Fibroblast of skin of right biceps (primary cell): ENCODE data around the gene COX14.

Source experiments
- DNase-seq: peaks from one replicate; pipeline ENCODE4 v3.0.0-alpha.2; 2013

COX14 gene

DNA sequence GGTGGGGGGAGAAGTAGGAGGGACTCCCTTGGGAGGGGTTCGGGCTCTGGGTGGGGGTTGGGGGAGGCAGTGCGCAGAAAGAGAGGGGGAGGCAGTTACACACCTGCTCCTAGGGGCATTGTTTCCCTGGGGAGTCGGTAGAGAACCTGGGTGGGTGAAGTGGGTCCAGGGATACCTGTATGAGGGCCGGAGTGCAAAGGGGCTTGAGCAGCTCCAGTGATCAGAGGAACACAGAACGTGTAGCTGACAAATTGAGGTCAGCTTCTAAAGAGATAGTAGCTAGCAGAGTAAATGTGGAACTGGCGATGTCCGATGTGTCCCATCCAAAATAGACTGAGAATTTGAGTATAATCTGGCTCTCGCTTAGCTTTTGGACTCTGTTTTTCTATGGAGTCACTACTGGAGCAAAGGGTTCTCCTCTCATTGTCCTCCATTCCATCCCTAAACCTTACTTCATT lies 26.4 kb upstream of the COX14 start:
- no peak for DNase-seq

DNA sequence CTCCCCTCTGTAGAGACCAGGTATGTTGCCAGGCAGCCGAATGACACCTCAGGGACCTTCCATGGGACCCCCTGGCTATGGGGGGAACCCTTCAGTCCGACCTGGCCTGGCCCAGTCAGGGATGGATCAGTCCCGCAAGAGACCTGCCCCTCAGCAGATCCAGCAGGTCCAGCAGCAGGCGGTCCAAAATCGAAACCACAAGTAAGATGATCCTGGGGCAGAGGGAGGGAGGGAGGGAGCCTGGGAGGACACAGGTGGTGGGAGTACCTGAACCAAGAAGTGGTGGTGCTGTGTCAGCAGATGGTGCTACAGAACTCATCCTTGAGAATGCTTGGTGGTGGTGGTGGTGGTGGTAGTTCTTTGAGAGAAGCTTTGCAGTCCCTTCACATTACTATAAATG lies 25.9 kb upstream of the COX14 start:
- no peak for DNase-seq

GRCh38 chr12:50087151-50087550 lies 24.9 kb upstream of the COX14 start:
- DNase-seq = no peak

DNA sequence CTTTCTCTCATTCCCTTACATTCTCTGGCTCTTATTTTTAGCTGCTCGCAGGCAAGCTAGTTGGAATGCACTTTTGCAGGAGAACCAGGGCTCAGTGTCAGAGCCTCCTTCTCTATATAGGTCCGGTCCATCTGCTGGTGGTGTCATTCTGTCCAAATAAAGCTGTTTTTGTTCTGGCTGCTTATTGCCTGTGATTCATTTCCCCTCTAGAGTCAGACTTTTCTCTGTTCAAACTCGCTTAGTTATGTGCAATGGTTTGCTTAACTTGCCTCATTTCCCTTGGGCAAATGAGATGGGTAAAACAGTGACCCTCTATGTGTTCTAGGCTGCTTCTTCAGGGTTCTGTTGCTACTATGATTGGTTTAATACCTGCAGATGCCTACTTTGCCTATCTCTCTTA lies 24.0 kb upstream of the COX14 start:
- peak; percentile 68 for DNase-seq

DNA sequence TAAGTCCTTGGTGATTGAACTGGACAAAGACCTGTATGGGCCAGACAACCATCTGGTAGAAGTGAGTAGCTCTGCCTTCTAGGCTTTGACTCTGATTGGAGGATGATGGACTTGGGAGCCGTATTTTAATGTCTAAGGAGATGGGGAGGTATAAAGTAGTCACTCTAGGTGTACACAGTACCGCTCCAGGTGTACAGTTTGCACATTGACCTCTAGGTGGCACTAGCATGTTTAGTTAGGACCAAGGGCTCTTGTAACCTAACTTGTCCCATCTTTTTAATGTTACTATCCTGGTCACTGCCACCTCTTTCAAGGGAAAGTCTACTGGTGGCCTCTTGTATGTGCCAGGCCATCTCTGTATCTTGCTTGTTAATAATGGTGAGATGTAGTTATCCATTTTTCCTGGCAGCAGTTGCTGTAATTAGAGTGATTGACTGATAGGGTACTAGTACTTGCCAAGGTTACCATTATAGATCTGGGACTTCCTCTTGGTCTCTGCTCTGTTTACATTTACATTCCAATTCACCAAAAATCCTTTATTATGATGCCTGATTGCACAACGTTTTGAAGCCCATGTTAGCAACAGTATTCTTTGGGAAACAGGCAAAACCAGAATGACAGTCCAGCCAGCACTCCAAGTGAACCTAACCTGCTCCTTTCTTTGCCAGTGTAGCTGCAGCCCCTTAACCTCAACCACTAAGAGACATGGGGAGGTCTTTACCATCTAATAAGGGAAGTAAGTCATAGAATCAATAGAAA lies 23.3 kb upstream of the COX14 start:
- DNase-seq = peak; percentile 50

GRCh38 chr12:50089730-50090129 lies 22.3 kb upstream of the COX14 start:
- DNase-seq = no peak

DNA sequence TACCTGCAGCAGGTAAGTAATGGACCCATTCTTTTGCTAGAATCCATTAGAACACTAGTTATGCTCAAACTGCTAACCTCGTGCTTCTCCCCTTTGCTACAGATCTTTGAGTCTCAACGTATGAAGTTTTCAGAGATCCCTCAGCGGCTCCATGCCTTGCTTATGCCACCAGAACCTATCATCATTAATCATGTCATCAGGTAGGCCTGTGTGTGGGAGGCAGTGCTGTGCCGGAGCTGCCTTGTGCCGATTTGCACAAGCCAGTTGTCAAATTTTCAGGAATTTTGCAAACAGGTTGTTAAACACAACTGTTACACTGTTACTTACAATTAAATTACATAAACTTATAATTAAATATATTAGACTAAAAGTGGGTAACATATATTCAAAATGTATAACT lies 21.6 kb upstream of the COX14 start:
- no peak for DNase-seq

- DNase-seq = no peak
Measured at GRCh38 chr12:50097952-50098351, 14.1 kb upstream of the COX14 start.

DNA sequence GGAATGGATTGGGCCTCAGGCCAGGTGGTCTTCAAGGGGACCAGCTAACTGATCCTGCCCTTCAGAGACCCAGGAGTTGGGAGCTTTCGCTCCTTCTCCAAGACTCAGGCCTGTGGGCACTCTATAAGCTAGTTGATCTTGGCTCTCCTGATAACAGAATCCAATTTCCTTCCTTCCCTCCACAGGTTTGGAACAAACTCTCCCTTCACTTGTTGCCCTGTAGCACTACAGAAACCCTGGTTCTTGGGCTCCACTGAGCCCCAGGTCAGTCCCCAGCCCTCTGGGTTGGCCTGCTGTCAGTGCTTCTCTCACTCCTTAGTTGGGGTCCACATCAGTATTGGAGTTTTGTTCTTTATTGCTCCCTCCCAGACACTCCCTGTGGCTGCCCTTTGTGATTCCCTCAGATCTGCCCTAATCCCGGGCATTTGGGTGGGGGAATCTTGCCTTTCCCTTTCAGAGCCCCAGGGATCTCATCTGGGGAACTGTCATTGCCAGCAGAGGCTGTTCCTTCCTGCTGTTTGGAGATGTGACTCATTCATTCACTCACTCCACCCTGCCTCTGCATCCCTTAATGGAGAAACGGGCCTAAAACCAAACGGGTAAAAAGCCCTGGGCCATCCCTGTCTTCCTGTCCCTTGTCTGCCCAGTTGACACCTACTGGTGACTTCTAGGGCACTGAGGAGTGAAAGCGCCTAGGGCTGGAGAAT lies 12.6 kb upstream of the COX14 start:
- no peak for DNase-seq

DNA sequence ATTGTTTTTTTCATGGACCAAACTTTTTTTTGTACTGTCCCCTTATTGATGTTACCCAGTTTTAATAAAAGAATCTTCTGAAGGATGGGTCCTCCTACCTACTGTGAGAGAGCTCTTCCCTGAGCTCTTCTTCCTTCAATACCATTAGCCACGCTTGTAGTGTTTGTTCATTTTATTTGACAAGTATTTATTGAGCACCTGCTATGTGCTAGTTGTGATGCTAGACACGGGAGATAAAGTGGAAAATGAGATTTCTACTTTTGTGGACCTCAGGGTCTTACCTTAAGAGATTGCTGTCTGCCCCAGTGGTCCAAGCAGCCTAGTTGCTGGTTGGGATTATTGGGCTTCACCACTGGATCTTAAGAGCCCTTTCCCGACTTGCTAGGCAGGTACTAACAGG lies 11.5 kb upstream of the COX14 start:
- no peak for DNase-seq

- peak; percentile 52 for DNase-seq
Measured at GRCh38 chr12:50101663-50102062, 10.4 kb upstream of the COX14 start.

DNA sequence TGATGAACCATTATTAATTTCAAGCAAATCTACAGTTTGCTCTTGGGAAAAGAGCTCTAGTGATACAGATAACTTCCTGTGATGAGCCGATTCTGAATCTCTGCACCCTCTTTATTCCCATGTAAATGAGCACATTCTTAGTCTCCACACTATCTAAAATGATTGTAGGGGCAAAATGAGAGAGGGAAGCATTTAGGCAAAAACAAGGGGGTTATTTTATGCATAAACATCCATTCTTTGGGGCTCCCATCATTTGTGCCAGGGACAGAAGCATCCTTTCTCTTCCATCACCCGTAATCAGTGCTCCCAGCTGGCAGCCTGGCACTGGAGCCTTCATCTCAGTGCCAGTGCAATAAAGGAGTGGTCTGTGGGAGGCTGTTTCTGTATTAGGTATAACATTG lies 9.9 kb upstream of the COX14 start:
- no peak for DNase-seq

DNA sequence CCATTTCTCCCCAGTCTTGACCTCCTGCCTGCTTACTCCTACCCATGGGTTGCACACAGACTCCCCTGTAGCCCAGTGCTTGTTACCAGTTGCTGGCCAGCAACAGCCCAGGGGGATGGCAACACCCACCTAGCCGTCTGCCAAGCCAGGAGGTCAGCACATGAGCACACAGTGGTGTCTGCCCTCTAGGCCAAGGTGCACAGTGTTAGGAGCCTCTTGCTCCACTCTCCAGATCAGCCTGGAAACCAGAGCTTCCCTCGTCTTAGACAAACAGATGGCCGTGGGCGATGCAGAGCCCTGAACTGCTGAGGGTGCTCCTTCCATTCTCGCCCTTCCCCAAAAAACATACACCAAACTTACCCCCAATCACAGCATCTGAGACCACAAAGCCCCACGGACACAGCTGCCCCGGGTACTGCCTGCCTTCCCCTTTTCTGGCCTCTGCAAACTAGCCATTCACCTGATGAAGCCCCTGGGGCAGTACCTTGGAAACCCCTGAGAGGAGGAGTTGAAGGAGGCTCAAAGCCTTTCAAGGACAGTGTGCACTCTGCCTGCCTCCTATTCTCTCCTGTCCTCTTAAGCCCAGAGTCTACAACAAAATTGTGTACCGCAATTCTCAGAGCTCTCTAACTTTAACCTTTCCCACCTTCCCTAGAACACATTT lies 9.3 kb upstream of the COX14 start:
- no peak for DNase-seq

DNA sequence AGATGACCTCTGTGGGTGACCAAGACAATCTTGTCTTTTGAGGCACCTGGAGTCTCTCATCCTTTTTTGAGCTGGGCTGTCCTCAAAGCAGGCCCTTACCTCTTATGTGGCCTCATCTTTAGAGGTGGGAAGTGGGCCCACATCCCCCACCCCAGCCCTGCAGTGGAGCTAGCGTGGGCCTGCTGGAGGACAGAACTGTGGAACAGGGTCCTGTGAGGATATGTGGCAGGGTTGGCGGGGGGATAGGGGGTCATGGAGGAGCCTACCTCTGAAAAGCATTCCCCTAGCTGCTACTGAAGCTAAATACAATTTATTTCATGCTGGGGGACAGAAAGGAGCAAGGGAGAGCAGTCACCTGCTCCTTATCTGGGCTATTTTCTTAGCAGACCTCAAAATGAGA lies 8.7 kb upstream of the COX14 start:
- DNase-seq = no peak

GRCh38 chr12:50103767-50104321 lies 8.2 kb upstream of the COX14 start, which contains the start of gene GPD1:
Gene GPD1 (plus strand): TSS chr12:50104008. CDS start chr12:50104051, 43 bp downstream.
- DNase-seq = no peak

DNA sequence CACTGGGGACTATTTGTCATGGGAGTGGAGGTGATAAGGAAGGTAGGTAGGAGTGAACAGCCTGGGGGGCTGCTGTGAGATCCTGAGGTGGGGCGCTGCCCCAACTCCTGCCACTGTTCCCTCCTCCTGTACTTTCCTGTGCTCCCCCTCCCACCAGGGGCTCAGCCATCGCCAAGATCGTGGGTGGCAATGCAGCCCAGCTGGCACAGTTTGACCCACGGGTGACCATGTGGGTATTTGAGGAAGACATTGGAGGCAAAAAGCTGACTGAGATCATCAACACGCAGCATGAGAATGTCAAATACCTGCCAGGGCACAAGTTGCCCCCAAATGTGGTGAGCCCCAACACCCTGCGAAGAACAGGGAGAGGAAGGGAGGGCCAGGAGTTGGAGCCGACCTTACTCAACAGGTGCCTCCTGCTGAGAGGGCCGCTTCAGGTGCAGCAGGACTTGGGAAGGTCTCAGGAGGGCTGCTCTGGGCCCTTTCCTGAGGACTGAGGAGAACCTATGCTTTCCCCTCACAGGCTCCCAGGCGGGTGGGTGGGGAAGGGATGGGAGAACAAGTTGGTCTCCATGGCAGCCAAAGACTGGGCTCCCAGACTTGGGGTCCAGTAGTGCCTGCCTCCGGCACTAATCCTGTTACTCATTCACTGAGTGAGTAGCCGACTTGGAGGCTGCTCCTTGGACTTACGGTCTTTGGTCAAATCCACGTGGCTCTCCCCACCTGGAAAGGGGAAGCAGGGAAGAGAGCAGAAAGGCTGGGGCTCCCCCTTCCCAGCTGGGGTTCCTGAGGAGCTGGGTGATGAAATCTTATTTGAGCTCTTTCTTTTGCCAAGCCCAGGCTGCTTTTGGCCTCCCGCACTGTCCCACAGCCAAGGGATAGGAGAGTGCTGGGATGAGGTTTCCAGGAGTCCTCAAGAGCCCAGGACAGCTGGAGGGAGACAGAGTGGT lies 7.3 kb upstream of the COX14 start:
- no peak for DNase-seq

DNA sequence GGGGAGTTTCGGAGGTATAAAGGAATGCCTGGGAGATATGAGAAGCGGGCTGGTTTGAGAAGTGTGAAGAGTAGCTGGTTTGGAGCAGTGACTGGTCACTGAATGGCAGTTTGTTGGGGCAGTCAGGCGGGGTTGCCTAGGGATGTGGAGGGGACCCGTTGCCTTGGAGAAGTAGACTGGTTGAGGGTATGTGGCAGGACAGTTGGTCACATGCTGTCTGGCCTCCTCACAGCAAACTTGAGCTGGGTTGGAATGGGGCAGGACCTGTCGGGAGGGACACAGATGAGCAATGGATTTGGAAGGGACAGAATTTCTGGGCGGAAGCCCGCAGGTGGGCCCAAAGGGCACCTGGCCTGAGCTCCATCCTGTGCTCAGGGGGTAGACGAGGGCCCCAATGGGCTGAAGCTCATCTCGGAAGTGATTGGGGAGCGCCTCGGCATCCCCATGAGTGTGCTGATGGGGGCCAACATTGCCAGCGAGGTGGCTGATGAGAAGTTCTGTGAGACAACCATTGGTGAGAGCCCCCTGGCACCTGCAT lies 6.1 kb upstream of the COX14 start:
- no peak for DNase-seq

GRCh38 chr12:50106907-50107306 lies 5.1 kb upstream of the COX14 start:
- DNase-seq = no peak

DNA sequence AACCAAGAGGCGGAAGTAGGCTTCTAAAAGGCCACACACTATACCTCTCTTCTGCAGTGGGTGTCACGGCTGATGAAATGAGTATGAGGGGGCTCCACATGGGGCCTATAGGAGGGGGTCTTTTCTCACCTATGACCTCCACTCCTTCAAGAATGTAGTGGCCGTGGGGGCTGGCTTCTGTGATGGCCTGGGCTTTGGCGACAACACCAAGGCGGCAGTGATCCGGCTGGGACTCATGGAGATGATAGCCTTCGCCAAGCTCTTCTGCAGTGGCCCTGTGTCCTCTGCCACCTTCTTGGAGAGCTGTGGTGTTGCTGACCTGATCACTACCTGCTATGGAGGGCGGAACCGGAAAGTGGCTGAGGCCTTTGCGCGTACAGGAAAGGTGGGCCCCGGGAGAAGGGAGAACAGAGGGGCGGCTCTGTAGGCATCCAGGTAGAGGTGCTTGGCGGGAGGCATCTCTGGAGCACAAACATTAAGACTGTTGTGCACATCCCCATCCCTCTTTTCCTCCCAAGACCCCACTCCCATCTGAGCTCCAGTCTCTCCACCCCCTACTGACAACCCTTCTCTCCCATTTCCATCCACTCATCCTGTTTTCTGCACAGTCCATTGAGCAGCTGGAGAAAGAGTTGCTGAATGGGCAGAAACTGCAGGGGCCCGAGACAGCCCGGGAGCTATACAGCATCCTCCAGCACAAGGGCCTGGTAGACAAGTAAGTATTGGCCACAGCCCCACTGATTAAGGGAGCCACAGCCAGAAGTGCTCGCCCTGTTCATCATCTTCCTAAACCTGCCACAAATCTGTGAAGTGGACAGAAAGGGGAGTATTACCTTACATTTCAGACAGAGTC lies 4.4 kb upstream of the COX14 start:
- no peak for DNase-seq

DNA sequence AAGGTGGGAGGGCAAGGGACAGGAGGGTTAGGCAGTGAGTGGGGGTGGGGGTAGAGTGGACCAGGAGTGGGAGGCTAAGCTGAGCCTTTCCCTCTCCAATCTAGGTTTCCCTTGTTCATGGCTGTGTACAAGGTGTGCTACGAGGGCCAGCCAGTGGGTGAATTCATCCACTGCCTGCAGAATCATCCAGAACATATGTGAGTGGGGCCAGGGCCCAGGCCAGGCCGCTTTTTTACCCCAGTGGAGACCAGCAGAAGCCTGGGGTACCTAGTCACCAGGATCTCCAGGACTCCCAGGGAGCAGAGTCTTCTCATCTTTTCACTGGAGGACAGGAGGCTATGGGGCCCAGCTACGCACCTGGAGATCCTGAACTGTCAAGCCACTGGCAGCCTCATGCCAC lies 2.7 kb upstream of the COX14 start:
- DNase-seq = no peak

GRCh38 chr12:50110127-50110761 lies 1.8 kb upstream of the COX14 start:
- DNase-seq = no peak
